ENCODE results near the gene NIPBL. TPM values are rescaled to one million over a fixed set of nuclear protein-coding genes. Genes with fewer than 3 reads are reported as not detected.
"Not testable (repeated sequence)": the region's sequence is repeated elsewhere in the genome, so short reads cannot be mapped to it uniquely, and the experiment has no call there.

NIPBL gene
- total RNA-seq, 1 donor from 2014 or later = 55.8 TPM

- DNase-seq (ENCODE audit: low spot score in 2 of 2); FAIRE-seq: not testable (repeated sequence)
These were observed 136.6 kb downstream of the NIPBL start for GRCh38 chr5:37013181-37013580.

GRCh38 chr5:37014321-37014720, 137.8 kb downstream of the NIPBL start:
- DNase-seq (ENCODE audit: low spot score in 2 of 2) = no peak
- FAIRE-seq = peak; percentile 82

DNA sequence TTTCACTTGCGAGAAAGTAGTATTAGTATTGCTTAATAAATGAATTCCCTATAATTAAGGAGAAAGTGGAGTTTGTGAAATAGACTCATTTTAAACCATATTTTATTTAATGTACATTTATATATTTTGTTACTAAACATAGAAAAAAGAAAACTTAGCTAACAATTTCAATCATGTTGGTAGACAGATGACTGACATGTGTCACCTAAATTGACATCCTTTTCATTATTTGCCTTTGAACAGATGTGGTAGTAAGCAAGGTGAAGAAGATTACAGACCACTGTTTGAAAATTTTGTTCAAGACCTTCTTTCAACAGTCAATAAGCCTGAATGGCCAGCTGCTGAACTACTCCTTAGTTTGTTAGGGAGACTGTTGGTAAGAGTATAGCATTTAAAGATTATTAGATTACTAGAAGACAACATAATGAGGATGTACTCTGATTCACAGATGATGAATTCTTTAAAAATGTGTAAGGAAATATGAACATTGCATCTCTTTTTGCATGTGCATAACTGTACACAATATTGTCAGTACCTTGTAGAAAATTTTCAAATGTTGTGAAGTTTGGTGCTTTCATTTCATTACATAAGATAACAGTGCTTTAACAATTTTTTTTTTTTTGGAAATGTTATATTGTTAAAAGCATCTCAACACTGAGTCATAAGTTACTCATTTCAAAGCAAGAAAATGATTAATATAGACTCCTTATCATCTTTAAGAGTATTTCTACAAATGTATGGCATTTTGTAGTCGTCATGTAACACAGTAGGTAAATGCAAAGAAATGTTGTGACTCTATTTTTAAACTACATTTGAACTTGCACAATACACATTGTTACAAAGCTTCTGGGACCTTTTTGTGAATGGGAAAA, 139.5 kb downstream of the NIPBL start:
- DNase-seq (ENCODE audit: low spot score in 2 of 2) (no peak), FAIRE-seq (no peak)

- FAIRE-seq = no peak
- DNase-seq (ENCODE audit: low spot score in 2 of 2) = no peak
These were observed 152.3 kb downstream of the NIPBL start for GRCh38 chr5:37028910-37029309.

DNA sequence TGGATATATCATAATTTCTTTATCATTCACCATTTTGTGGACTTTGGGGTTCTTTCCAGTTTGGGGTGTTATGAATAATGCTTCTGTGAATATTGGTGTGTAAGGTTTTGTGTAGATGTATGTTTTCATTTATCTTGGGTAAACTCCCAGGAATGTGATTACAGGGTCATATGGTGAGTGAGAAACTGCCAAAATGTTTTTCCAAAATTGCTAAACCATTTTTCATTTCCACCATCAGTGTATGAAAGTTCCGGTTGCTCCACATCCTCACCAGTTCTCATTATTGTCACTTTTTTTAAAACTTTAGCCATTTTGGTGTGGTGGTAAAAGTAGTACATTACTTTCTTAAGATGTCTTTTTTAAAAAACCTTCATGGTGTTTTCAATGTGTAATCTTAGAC, 152.9 kb downstream of the NIPBL start:
- DNase-seq (ENCODE audit: low spot score in 2 of 2) (no peak), FAIRE-seq (no peak)

GRCh38 chr5:37034955-37035354, 158.4 kb downstream of the NIPBL start:
- DNase-seq (ENCODE audit: low spot score in 2 of 2) = no peak
- FAIRE-seq = no peak

DNA sequence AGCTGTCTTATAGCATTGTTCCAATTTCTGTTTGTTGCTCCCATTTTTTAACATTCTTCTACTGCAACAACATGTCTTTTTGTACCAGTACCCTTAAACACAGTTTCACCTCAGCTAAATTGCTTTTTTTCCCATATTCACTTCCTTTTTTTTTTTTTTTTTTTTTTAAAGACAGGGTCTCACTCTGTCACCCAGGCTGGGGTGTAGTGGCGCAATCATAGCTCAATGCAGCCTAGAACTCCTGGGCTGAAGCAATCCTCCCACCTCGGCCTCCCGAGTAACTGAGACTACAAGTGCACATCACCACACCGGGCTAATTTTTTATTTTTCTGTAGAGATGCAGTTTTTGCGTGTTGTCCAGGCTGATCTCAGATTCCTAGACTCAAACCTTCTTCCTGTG, 161.3 kb downstream of the NIPBL start:
- DNase-seq (ENCODE audit: low spot score in 2 of 2) (no peak), FAIRE-seq (no peak)

DNA sequence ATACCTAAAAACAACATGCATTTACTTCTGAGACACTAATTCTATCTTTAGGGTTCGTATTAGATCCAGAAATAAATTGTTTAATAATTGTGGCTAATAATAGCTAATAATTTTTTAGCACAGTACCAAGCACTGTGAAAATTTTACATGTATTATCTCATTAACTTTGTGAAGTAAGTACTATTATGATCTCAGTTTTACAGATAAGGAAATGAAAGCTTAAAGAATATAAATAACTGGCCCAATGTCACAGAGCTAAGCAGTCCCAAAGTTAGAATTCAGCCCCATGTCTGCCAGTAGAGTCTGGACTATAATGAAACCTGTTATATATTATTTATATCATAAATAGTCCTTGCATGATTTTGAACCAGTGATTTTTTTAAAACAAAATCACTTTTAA, 163.3 kb downstream of the NIPBL start:
- FAIRE-seq (no peak), DNase-seq (ENCODE audit: low spot score in 2 of 2) (no peak)

- FAIRE-seq (no peak), DNase-seq (ENCODE audit: low spot score in 2 of 2) (no peak)
These were observed 167.1 kb downstream of the NIPBL start for GRCh38 chr5:37043693-37044092.

DNA sequence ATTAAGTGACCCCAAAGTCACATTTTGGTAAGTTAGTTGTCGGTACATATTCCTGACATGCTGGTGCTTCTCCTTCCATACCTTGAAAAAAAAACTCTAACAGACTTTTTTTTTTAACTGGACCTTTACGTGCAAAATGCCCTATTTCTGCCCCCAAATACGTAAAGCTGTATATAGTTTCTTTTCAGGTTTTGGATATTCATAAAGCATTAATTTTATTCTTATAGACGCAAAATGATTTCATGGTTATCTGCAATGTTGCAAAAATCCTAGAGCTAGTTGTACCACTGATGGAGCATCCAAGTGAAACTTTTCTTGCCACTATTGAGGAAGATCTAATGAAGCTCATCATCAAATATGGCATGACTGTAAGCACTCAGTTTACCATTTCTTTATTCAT, 167.6 kb downstream of the NIPBL start:
- FAIRE-seq (no peak), DNase-seq (ENCODE audit: low spot score in 2 of 2) (no peak)

- FAIRE-seq = peak; percentile 97
- DNase-seq (ENCODE audit: low spot score in 2 of 2) = no peak
These were observed 169.1 kb downstream of the NIPBL start for GRCh38 chr5:37045703-37046102.

GRCh38 chr5:37047947-37048346, 171.4 kb downstream of the NIPBL start:
- DNase-seq (ENCODE audit: low spot score in 2 of 2) (no peak), FAIRE-seq (no peak)

DNA sequence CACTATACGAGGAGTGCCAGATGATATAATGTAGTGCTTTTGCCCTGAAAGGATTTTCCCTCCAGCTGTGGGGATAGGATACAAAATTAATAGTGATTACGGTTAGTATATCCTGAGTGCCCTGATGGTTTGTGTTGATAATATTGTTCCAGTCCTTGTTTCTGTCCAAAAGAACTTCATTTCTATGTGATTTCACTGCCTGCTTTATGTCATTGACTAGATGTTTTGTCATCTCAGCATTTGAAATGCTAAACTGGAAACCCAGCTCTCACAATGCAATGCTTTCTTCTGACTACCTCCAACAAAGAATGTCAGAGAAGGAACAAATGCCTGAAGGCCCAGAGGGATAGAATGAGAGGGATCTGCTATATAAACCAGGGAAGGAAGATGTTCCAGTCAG, 177.8 kb downstream of the NIPBL start:
- DNase-seq (ENCODE audit: low spot score in 2 of 2) (no peak), FAIRE-seq (no peak)

DNA sequence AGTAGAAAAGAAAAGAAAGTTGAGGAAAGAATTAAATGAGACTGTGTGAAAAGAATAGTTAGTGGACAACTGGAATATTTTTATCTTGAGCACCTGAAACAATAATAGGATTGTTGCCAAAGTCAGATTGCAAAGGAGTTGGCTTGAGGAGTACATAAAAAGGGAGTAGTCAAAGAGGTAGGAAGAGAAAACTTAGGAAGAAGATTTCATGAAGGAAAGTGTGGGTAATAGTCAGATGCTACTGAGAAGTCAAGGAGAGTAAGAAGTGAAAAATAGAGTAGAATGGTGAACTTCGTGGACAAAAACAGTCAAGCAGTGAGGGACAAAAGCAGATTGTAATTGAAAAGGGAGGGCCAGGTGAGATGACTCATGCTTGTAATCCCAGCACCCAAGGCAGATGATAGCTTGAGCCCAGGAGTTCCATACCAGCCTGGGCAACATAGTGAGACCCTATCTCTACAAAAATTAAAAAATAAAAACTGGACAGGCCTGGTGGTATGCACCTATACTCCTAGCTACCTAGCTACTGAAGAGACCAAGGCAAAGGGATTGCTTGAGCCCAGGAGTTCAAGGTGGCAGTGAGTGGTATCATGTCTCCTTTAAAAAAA, 178.9 kb downstream of the NIPBL start:
- FAIRE-seq (no peak), DNase-seq (ENCODE audit: low spot score in 2 of 2) (no peak)

GRCh38 chr5:37056762-37057161, 180.2 kb downstream of the NIPBL start:
- no peak for FAIRE-seq

GRCh38 chr5:37060030-37060429, 183.5 kb downstream of the NIPBL start:
- FAIRE-seq (no peak), DNase-seq (ENCODE audit: low spot score in 2 of 2) (no peak)

More at GRCh38 chr5:37056762-37057161, 180.2 kb downstream of the NIPBL start:
- DNase-seq (ENCODE audit: low spot score in 2 of 2) = no peak

DNA sequence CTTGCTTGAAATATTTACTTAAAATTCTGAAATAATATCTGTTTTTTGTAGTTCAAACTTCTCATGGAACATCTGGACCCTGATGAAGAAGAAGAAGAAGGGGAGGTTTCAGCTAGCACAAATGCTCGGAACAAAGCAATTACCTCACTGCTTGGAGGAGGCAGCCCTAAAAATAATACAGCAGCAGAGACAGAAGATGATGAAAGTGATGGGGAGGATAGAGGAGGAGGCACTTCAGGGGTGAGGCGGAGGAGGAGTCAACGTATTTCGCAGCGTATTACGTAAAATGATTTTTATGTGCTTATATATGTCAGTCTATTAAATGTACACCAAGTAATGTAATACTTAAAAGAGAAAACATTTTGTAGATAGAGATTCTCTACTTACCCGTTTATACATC, 187.2 kb downstream of the NIPBL start:
- FAIRE-seq (peak; percentile 34), DNase-seq (ENCODE audit: low spot score in 2 of 2) (no peak)

- DNase-seq (ENCODE audit: low spot score in 2 of 2) = no peak
- no peak for FAIRE-seq
These were observed 187.9 kb downstream of the NIPBL start for GRCh38 chr5:37064442-37064841.

GRCh38 chr5:37071487-37071886, 194.9 kb downstream of the NIPBL start:
- FAIRE-seq (no peak), DNase-seq (ENCODE audit: low spot score in 2 of 2) (no peak)

DNA sequence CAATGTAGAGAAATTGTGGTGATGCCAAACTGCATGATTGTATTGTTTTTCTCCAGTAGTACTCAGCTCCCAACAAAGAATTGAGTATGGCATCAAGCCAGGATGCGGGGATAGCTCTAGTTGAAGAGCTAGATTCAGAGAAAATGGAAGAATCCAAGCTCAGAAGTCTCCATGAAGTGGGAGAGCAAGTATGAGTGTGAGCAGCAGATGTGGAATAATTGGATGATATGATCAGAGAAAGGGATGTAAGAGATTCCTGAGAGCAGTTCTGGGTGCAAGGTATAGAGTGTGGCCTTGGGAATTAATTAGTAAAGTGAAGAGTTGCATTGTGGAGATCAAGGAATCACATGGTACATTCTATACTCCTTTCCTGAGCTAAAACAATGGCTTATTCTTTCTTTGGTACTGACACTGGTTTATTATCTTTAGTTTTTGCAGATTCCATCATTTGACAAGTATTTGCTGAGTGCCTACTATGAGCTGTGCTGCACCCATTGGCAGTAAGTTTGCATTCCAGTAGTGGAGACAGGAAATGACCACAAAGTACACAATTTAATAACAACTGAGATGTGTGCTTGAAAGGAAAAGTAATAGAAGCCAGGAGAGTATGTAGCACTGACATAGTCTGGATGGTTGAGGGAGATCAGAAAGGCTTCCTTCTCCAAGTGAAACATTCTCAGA, 195.5 kb downstream of the NIPBL start:
- FAIRE-seq = no peak
- peak in 1 of 2 donors; percentile 4 for DNase-seq (ENCODE audit: low spot score in 2 of 2)

DNA sequence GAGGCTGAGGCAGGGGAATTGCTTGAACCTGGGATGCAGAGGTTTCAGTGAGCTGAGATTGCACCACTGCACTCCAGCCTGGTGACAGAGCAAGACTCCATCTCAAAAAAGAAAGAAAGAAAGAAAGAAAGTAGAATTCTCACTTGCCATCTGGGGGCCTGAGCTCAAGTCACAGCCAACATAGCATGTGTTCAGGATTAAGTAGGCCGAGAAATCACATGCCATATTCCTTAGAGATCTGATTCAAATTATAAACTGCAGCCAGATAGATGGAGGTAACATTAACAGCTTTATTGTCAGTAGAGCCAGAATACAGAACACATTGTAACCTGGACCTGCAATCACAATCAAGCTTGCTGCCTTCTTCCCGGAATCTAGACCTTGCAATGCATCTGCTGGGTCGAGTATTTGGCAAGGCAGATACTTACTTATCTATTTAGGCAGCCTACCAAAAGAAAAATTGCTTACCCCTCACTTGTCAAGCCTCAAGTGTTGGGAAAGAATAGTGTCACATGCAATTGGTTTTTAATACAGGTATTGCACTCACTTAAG, 198.9 kb downstream of the NIPBL start:
- no peak for DNase-seq (ENCODE audit: low spot score in 2 of 2)
- no peak for FAIRE-seq

All from frontal cortex (tissue), 4 donors.